GM12892 (cell line): Measurements from ENCODE around the gene PRR11.

ENCODE experiments used
- POLR2A ChIP-seq: IDR thresholded peaks from 2 replicates; pipeline ENCODE4 v1.6.1; 2011; ENCODE audit warnings: low read depth, low read length, control low read depth
- POLR2AphosphoS5 ChIP-seq: IDR thresholded peaks from 2 replicates; pipeline ENCODE4 v1.6.1; 2011; ENCODE audit warnings: low read depth, low read length, control low read depth

- TF ChIP-seq POLR2A = no peak
- TF ChIP-seq POLR2AphosphoS5 = no peak
Observed at GRCh38 chr17:59180626-59181025, 25.1 kb downstream of the PRR11 start.
